Activated T-cell treated with anti-CD3 and anti-CD28 coated beads, Interleukin-2, amount 50 U/mL, for 4 hours (primary cell): ENCODE data around the gene HIPK4. TPM values are rescaled to one million over a fixed set of nuclear protein-coding genes. Genes with fewer than 3 reads are reported as not detected.
"Not testable (repeated sequence)": the region's sequence is repeated elsewhere in the genome, so short reads cannot be mapped to it uniquely, and the experiment has no call there.

Experiments
- ATAC-seq, 2 donors: fragments of 200-7000 bp; cut with Tn5 transposase; one replicate each; pipeline ENCODE4 v1.10.0; 2021
- DNase-seq: peaks from one replicate; pipeline ENCODE4 v3.0.0-alpha.2; 2020
- H3K27me3 Mint-ChIP-seq: one replicate; pipeline ENCODE4 v1.8.0; 2021; ENCODE audit warnings: low read depth, mixed read lengths
- H3K36me3 Mint-ChIP-seq: one replicate; pipeline ENCODE4 v1.8.0; 2022; ENCODE audit warnings: mixed read lengths; ENCODE audit not compliant: insufficient read depth
- H3K4me1 Mint-ChIP-seq: one replicate; pipeline ENCODE4 v1.8.0; 2021; ENCODE audit warnings: low read depth, mixed read lengths
- H3K4me3 Mint-ChIP-seq: one replicate; pipeline ENCODE4 v1.8.0; 2021; ENCODE audit warnings: mild to moderate bottlenecking, moderate library complexity, mixed read lengths
- H3K9me3 Mint-ChIP-seq: one replicate; pipeline ENCODE4 v1.8.0; 2021; ENCODE audit warnings: mixed read lengths
- total RNA-seq, 3 donors: library from RNA; stranded (reverse); gene quantifications; one replicate each; pipeline ENCODE4 v1.2.1, GENCODE V29; 2021

Gene HIPK4
- total RNA-seq, 3 donors from 2014 or later, result 0.08 TPM; not detected in 2

GRCh38 chr19:40335101-40335500, 54.9 kb downstream of the HIPK4 start:
- DNase-seq, result no peak
- H3K27me3 Mint-ChIP-seq, result no peaks in the 10 kb centered on the region

GRCh38 chr19:40333083-40333482, 56.9 kb downstream of the HIPK4 start:
- not testable (repeated sequence) for H3K4me1 Mint-ChIP-seq, H3K27me3 Mint-ChIP-seq, H3K4me3 Mint-ChIP-seq, DNase-seq, H3K9me3 Mint-ChIP-seq, ATAC-seq
- H3K36me3 Mint-ChIP-seq, result peaks cover 25% of the 10 kb centered on the region

More at GRCh38 chr19:40335101-40335500, 54.9 kb downstream of the HIPK4 start:
- H3K4me3 Mint-ChIP-seq, result no peak overlapping the region
- H3K9me3 Mint-ChIP-seq, result no peaks in the 10 kb centered on the region
- no peak for ATAC-seq
- peaks cover 28% of the 10 kb centered on the region for H3K36me3 Mint-ChIP-seq
- H3K4me1 Mint-ChIP-seq, result peaks cover 2% of the 10 kb centered on the region

GRCh38 chr19:40332669-40333068, 57.3 kb downstream of the HIPK4 start:
- no peaks in the 10 kb centered on the region for H3K4me1 Mint-ChIP-seq
- no peak overlapping the region for H3K4me3 Mint-ChIP-seq
- no peaks in the 10 kb centered on the region for H3K9me3 Mint-ChIP-seq
- no peaks in the 10 kb centered on the region for H3K27me3 Mint-ChIP-seq
- peaks cover 28% of the 10 kb centered on the region for H3K36me3 Mint-ChIP-seq
- ATAC-seq (no peak), DNase-seq (no peak)

- DNase-seq (no peak), ATAC-seq (no peak)
- no peaks in the 10 kb centered on the region for H3K4me1 Mint-ChIP-seq
- no peak overlapping the region for H3K4me3 Mint-ChIP-seq
- H3K9me3 Mint-ChIP-seq, result no peaks in the 10 kb centered on the region
- H3K27me3 Mint-ChIP-seq, result no peaks in the 10 kb centered on the region
- peaks cover 34% of the 10 kb centered on the region for H3K36me3 Mint-ChIP-seq
These were observed 58.9 kb downstream of the HIPK4 start for GRCh38 chr19:40331052-40331451.

Other genes starting within 250 kb of the HIPK4 start
- 10 to 100 TPM; 15.8 to 18.8 (median 16.4) TPM for gene MAP3K10, start 198.8 kb downstream of the HIPK4 start, total RNA-seq
- gene TTC9B, start 171.8 kb downstream of the HIPK4 start, total RNA-seq, result not detected
- under 1 TPM in 2 of 3 donors, not detected in 1; 0.32 to 0.43 TPM for gene CCNP, start 163.5 kb downstream of the HIPK4 start, total RNA-seq
- gene AKT2, start 104.8 kb downstream of the HIPK4 start, total RNA-seq, result 100 to 1,000 TPM; 147 to 158 (median 151) TPM
- gene C19orf47, start 41.8 kb downstream of the HIPK4 start, total RNA-seq, result 10 to 100 TPM; 27.2 to 31.5 (median 31.3) TPM
- 10 to 100 TPM; 28.6 to 38.6 (median 33.4) TPM for gene PLD3, start 41.5 kb downstream of the HIPK4 start, total RNA-seq
- under 1 TPM; 0.71 to 0.82 (median 0.79) TPM for gene PRX, start 23.2 kb upstream of the HIPK4 start, total RNA-seq
- gene SERTAD1, start 35.8 kb upstream of the HIPK4 start, total RNA-seq, result 10 to 100 TPM; 24.2 to 33.9 (median 33.7) TPM
- 1 to 10 TPM; 6.4 to 9.5 (median 6.8) TPM for gene SERTAD3, start 54.2 kb upstream of the HIPK4 start, total RNA-seq
- gene BLVRB, start 75.6 kb upstream of the HIPK4 start, total RNA-seq, result 10 to 100 TPM; 17.0 to 19.2 (median 18.1) TPM
- 1 to 10 TPM; 1.2 to 2.1 (median 1.8) TPM for gene SPTBN4, start 76.8 kb upstream of the HIPK4 start, total RNA-seq
- 10 to 100 TPM; 80.1 to 86.1 (median 84.8) TPM for gene SHKBP1, start 186.7 kb upstream of the HIPK4 start, total RNA-seq
- 100 to 1,000 TPM; 210 to 251 (median 213) TPM for gene LTBP4, start 211.2 kb upstream of the HIPK4 start, total RNA-seq